Measurements from ENCODE around the gene KCNJ10. TPM values are rescaled to one million over a fixed set of nuclear protein-coding genes. Genes with fewer than 3 reads are reported as not detected.

KCNJ10 gene
- total and polyA plus RNA-seq, 2 donors (not counting 3 experiments of a cell fraction or from before 2014, with no cell fraction given): not detected

DNA sequence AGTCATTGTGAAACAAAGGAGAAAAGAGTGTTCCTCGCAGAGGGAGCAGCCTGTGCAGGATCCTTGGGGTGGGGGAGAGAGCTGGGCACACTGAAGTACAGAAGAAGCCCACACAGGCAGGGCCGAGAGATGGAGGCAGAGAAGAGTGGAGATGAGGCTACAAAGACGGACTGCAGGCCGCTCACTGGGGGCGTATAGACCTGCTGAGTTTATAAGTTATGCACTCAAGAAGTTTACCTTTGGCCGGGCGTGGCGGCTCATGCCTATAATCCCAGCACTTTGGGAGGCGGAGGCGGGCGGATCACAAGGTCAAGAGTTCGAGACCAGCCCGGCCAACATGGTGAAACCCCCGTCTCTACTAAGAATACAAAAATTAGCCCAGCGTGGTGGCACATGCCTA lies 108.3 kb downstream of the KCNJ10 start:
- H3K36me3 ChIP-seq (ENCODE audit: control insufficient read depth in 2 of 2, extremely low read depth in 1 of 2, insufficient read depth in 2 of 2, low read length in 2 of 2): no peaks in the 10 kb centered on the region
- CTCF ChIA-PET: no interaction called here
- dilution Hi-C loops (cut with MboI; ENCODE audit: extremely low pct_ligation_motif_present, low sequenced_read_pairs): no loop called here
- H2AFZ ChIP-seq (ENCODE audit: low read depth, low read length): no peak overlapping the region
- DNase-seq (ENCODE audit: low read depth, low spot score) (no peak), FAIRE-seq (no peak)
- POLR2A ChIA-PET: no interaction called here
- H3K4me1 ChIP-seq (ENCODE audit: control insufficient read depth, extremely low read depth, insufficient read depth, low read length): no peaks in the 10 kb centered on the region
- no peaks in the 10 kb centered on the region for H4K20me1 ChIP-seq (replicated peaks; ENCODE audit: control insufficient read depth, extremely low read depth, insufficient read depth, low read length)
- no peak overlapping the region for H3K9ac ChIP-seq (replicated peaks; ENCODE audit: extremely low read depth, insufficient read depth, low read length)
- H3K27me3 ChIP-seq (ENCODE audit: control insufficient read depth in 2 of 2, insufficient read depth in 2 of 2, low read length in 2 of 2): peaks cover 7 to 13% of the 10 kb centered on the region in 2 experiments
- H3K9me1 ChIP-seq (replicated peaks; ENCODE audit: control insufficient read depth, extremely low read depth, insufficient read depth, low read length): no peaks in the 10 kb centered on the region
- no peaks in the 10 kb centered on the region for H3K9me3 ChIP-seq (replicated peaks; ENCODE audit: control insufficient read depth, insufficient read depth, low read length)
- H3K27ac ChIP-seq (ENCODE audit: insufficient read depth, low read depth, low read length): no peak overlapping the region
- H3K79me2 ChIP-seq (ENCODE audit: control insufficient read depth, insufficient read depth, low read length): no peaks in the 10 kb centered on the region
- H3K4me2 ChIP-seq (ENCODE audit: insufficient read depth, low read length): no peak overlapping the region
- H3K4me3 ChIP-seq (replicated peaks in 1 of 3; ENCODE audit: insufficient read depth in 1 of 3, low read depth in 1 of 3, low read length in 3 of 3): no peak overlapping the region
- intact Hi-C loops (cut with micrococcal nuclease): no loop called here
- BruUV-seq (replicated peaks): no TSS peak
- TF ChIP-seq GATA2 (IDR thresholded peaks at IDR 0.05; ENCODE audit: insufficient read depth, insufficient read length, low read depth, low read length) (no peak), EZH2 (IDR thresholded peaks at IDR 0.05; ENCODE audit: borderline replicate concordance, low read depth, low read length, severe bottlenecking) (no peak), JUN (IDR thresholded peaks at IDR 0.05; ENCODE audit: borderline replicate concordance, insufficient read depth, insufficient read length, low read depth) (no peak), FOS (IDR thresholded peaks at IDR 0.05; ENCODE audit: borderline replicate concordance, insufficient read depth, low read length) (no peak), MYC (IDR thresholded peaks at IDR 0.05; ENCODE audit: low read depth, low read length) (no peak), POLR2A (IDR thresholded peaks at IDR 0.05; ENCODE audit: low read depth, low read length) (no peak), POLR2AphosphoS5 (IDR thresholded peaks at IDR 0.05; ENCODE audit: insufficient read depth, low read depth, low read length) (no peak)
- TF ChIP-seq, protein P1, sequence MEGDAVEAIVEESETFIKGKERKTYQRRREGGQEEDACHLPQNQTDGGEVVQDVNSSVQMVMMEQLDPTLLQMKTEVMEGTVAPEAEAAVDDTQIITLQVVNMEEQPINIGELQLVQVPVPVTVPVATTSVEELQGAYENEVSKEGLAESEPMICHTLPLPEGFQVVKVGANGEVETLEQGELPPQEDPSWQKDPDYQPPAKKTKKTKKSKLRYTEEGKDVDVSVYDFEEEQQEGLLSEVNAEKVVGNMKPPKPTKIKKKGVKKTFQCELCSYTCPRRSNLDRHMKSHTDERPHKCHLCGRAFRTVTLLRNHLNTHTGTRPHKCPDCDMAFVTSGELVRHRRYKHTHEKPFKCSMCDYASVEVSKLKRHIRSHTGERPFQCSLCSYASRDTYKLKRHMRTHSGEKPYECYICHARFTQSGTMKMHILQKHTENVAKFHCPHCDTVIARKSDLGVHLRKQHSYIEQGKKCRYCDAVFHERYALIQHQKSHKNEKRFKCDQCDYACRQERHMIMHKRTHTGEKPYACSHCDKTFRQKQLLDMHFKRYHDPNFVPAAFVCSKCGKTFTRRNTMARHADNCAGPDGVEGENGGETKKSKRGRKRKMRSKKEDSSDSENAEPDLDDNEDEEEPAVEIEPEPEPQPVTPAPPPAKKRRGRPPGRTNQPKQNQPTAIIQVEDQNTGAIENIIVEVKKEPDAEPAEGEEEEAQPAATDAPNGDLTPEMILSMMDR (IDR thresholded peaks at IDR 0.05; ENCODE audit: extremely low read depth in 1 of 2, insufficient read depth in 1 of 2, low read depth in 1 of 2, low read length in 2 of 2): no peak
- TF ChIP-seq, protein P2, sequence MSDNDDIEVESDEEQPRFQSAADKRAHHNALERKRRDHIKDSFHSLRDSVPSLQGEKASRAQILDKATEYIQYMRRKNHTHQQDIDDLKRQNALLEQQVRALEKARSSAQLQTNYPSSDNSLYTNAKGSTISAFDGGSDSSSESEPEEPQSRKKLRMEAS (IDR thresholded peaks at IDR 0.05; ENCODE audit: insufficient read depth, insufficient read length): no peak

Data from endothelial cell of umbilical vein (primary cell).